ENCODE results near the gene ECHS1.
"Not testable (repeated sequence)": the region's sequence is repeated elsewhere in the genome, so short reads cannot be mapped to it uniquely, and the experiment has no call there.

The ECHS1 gene

DNA sequence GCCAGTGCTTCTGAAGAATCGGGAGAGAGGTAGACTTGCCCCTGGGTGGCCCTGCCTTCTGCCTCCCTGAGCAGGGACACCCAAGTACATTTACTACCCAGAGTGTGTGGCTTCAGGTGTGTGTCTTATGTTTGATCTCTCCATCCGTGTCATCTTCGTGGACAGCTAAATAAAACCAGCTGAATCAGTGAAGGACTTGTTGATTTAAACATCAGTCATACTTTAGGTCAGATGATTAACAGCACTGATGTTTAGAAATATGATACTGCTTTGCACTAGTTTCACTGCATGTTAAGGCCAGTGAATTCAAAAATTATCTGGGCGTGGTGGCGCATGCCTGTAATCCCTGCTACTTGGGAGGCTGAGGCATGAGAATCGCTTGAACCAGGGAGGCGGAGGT is 24.8 kb upstream of the ECHS1 start:
- DNase-seq, result no peak

GRCh38 chr10:133396035-133396624 is 23.0 kb upstream of the ECHS1 start:
- DNase-seq, result no peak

- no peak for DNase-seq
Measured at GRCh38 chr10:133394801-133395221, 21.7 kb upstream of the ECHS1 start.

- peak; percentile 97 for DNase-seq
Measured at GRCh38 chr10:133394064-133394663, 21.0 kb upstream of the ECHS1 start, which contains the start of gene MTG1. Gene MTG1 (plus strand): TSS chr10:133394157. CDS start chr10:133394221, 64 bp downstream.

GRCh38 chr10:133393401-133394063 is 20.4 kb upstream of the ECHS1 start:
- no peak for DNase-seq

GRCh38 chr10:133391761-133392518 is 18.8 kb upstream of the ECHS1 start:
- DNase-seq, result no peak

- no peak for DNase-seq
Measured at GRCh38 chr10:133391249-133391635, 18.1 kb upstream of the ECHS1 start.

DNA sequence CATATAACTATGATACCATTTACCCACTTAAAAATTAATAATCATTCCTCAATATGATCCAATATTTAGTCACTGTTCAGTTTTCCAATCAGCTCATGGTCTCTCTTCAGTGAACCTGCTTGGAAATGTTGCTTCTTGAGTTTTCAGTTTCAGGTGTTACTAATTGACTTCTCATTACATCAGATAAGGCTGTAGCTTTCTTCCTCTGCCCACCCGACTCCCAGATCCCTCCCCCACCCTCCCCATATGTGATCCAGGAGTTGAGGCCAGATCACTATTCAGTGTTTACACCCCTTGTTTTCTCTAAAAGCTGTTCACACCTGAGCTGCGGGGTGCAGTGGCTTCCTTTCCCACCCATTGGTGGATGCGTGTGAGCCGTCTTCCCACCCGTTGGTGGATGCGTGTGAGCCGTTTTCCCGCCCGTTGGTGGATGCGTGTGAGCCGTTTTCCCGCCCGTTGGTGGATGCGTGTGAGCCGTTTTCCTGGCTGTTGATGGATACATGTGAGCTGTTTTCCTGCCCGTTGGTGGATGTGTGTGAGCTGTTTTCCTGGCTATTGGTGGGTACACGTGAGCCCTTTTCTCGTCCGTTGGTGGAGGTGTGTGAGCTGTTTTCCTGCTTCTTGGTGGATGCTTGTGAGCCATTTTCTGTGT is 17.6 kb upstream of the ECHS1 start:
- DNase-seq, result no peak

DNA sequence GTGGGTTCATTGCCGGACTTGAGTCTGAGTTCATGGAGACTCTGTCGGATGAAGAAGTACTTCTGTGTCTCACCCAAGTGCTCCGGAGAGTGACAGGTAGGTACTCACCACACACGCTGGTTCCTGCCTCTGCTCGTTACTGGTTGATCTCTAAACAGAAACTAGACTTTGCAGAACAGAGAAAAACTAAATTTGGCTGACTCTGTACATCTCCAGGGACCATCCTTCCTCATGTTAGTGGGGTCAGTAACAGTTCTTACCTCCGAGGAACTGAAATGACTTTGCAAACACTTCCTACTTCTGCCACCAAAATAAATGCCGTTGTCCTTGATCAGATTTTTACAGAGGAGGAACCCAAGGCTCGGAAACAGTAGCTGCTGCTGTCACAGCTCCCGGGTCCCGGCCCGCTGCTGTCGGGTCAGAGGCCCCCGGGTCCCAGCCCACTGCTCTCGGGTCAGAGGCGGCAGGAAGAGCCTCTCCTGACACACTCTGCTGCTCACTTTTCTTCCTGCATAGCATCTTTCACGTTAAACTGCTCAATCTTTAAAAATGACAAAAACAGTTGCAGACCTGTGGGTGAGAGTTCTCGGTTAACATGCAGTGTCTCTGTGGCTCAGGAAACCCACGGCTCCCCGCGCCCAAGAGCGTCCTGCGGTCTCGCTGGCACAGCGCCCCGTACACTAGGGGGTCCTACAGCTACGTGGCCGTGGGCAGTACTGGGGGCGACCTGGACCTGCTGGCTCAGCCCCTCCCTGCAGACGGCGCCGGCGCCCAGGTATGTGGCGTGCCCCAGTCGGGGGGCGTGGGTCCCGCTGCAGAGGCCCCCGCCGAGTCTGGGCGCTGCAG is 16.0 kb upstream of the ECHS1 start:
- peak; percentile 56 for DNase-seq

DNA sequence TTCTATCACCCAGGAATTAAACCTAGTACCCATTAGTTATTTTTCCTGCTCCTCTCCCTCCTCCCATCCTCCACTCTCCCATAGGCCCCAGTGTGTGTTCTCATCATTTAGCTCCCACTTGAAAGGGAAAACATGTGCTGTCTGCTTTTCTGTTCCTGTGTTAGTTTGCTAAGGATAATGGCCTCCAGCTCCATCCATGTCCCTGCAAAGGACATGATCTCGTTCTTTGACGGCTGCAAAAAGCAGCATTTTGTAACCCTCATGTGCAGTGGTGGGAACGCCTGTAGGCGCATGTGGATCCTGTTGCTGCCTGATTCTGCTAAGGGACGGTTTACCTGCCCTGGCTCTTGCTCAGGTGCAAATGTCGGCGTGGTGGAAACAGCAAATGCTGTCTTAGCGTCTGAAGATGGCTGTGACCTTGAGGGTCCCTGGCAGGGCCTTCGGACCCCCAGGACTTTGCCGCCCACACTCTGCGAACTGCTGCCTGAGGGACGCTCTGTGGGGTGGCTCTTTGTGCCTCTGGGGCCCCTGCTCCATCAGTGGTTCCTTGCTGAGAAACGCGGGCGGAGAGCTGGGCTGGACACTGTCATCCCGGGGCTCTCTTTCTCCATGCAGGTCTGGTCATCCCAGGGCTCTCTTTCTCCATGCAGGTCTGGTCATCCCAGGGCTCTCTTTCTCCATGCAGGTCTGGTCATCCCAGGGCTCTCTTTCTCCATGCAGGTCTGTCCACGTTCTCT is 15.2 kb upstream of the ECHS1 start:
- no peak for DNase-seq

DNA sequence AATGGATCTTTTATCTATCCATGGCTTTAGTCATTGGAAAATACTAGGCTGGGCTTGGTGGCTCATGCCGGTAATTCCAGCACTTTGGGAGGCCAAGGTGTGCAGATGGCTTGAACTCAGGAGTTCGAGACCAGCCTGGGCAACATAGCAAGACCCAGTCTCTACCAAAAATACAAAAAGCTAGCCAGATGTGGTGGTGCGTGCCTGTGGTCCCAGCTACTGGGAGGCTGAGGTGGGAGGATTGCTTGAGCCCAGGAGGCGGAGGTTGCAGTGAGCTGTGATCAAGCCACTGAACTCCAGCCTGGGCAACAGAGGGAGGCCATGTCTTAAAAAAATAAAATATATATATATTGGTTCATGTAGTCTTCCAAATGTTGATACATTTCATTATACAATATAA is 13.8 kb upstream of the ECHS1 start:
- DNase-seq, result not testable (repeated sequence)

DNA sequence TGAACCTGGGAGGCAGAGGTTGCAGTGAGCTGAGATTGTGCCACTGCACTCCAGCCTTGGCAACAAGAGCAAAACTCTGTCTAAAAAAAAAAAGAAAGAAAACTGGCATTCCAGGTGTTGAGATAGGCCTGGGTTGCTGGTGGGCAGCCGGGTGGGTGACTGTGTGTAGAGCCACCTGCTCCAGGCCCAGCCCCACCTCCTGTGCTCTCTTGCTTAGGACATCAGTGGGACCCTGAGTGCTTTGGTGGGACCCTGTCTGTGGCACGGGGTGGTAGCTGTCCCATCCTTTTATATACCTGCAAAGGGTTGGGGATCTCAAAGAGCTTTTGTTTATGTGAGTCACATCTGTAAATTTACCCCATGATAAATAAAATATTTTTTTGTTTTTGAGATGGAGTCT is 12.1 kb upstream of the ECHS1 start:
- DNase-seq, result no peak

DNA sequence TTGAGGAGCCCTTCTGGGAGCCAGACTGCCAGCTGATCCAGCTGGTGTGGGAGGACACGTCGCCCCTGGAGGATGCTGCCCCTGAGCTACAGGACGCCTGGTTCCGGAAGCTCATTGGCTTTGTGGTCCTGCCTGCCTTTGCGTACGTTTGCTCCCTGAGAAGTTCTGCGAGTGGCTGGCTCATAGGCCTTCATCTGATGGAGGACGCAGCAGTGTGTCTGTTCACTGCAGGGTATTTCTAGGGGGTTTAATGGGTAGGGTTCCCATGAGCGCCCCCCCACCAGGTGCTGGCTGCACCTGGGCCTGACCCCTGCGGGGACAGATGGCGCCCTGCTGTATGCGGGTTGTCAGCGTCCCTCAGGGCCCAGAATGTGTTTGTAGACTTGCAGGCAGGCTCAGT is 10.9 kb upstream of the ECHS1 start:
- DNase-seq, result no peak

GRCh38 chr10:133383551-133383950 is 10.4 kb upstream of the ECHS1 start:
- no peak for DNase-seq

DNA sequence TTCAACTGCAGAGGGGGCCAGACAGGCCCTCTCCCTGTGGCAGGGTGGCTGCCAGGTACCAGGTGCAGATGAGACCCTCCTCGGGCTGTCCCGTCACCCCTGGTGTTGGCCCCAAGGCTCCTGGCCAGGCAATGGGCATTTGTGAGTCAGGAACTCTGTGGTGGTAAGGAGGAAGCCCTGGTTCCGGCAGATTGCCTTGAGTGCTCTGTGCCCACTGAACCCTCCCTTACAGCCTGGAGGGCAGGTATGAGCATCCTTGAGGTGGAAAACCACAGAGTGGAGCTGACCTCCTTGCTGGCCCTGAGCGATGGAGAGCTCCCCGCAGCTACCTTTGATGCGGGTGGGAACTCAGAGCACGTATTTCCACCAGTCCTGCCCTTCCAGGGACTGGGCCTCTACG is 7.9 kb upstream of the ECHS1 start:
- DNase-seq, result no peak

DNA sequence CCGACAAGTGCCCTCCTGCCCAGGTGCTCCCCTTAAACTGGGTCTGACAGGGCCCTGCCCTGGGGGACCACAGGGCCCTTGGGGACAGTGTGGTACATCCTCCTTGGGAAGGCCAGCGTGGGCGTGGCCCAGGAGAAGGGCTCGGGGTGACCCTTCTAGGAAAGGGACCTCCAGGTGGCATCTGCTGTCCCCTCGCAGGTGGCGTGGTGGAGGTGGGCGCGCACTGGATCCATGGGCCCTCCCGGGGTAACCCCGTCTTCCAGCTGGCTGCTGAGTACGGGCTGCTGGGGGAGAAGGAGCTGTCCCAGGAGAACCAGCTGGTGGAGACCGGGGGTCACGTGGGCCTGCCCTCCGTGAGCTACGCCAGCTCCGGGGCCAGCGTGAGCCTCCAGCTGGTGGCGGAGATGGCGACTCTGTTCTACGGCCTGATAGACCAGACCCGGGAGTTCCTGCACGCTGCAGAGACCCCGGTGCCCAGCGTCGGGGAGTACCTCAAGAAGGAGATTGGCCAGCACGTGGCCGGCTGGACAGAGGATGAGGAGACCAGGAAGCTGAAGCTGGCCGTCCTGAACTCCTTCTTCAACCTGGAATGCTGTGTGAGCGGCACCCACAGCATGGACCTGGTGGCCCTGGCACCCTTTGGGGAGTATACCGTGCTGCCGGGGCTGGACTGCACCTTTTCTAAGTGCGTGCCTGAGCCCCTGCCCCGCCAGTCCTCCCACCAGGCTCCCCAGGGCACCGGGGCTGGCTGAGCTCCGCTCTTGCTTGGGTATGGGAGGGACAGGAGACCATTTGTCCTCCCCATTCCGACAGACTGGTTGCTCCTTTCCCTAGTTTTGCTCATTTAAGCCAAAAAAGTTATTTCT is 6.9 kb upstream of the ECHS1 start:
- DNase-seq, result no peak

- DNase-seq, result peak; percentile 29
Measured at GRCh38 chr10:133379152-133379800, 6.1 kb upstream of the ECHS1 start, which contains the start of gene PAOX. Gene PAOX (plus strand): TSS chr10:133379262. CDS start chr10:133379317, 55 bp downstream.

DNA sequence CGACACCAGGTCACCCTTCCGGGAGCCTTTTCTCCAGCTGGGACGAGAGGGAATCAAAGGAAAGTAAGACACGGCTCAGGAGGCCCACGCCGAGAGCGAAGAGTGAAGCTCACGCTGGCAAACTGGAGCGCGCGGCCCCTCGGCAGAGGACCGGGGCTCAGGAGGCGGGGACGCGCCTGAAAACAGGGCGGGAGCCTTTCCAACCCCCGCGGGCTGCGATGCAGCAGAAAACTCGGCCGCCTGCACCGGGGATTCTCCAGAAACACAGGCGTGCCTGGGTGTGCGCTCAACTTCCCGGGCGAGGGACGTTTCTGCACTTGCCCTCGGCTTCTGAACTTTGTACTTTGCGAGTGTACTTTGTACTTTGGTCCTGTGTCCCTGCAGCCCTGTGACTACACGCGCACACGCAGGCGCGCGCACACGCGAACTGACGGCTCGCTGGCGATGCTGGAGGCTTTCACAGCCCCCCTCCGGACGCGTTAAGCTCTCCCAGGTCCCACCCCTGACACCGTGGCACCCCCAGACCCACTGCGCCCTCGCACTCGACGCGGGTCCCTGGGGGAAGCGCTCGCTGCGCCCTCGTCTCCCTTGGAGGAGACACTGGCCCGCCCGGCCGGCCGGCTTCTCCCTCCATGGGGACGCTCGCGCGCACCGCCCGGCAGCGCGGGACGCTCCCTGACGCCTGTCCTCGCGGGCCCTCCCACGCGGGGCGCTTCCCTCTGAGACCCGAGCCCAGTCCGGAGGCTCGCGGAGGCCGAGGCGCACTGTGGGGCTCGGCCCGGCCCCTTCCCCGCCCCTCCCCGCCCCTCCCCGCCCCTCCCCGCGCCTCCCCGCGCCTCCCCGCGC is 5.3 kb upstream of the ECHS1 start:
- peak; percentile 32 for DNase-seq

GRCh38 chr10:133377818-133378250 is 4.7 kb upstream of the ECHS1 start:
- no peak for DNase-seq

Measured in activated CD4-positive, alpha-beta T cell treated with anti-CD3 and anti-CD28 coated beads, Interleukin-2, amount 50 U/mL, for 16 hours (primary cell).